Thyroid gland (tissue), 4 donors: Measurements from ENCODE around the gene GPC6. TPM values are rescaled to one million over a fixed set of nuclear protein-coding genes. Genes with fewer than 3 reads are reported as not detected.

Experiments used
- DNase-seq, 2 donors: peaks; one replicate each; pipeline ENCODE4 v3.0.0-alpha.2; 2019
- H3K27ac ChIP-seq, 3 donors: fragments of 200-600 bp; sonication (generic); 1 replicate in 2 of 3; 2 replicates in 1 of 3; pipeline ENCODE4 v1.5.1; 2016 to 2019; ENCODE audit warnings: mild to moderate bottlenecking in 1 of 3, moderate library complexity in 1 of 3
- H3K27me3 ChIP-seq: fragments of 200-600 bp; sonication (generic); one replicate; pipeline ENCODE4 v1.5.1; 2019
- H3K36me3 ChIP-seq, 2 donors: fragments of 200-600 bp; sonication (generic); one replicate each; pipeline ENCODE4 v1.5.1; 2016 to 2019
- H3K4me1 ChIP-seq, 2 donors: fragments of 200-600 bp; sonication (generic); one replicate each; pipeline ENCODE4 v1.5.1; 2017 to 2019
- H3K4me3 ChIP-seq, 3 donors: fragments of 200-600 bp; sonication (generic); replicated peaks in 1 of 3; 1 replicate in 2 of 3; 2 replicates in 1 of 3; pipeline ENCODE4 v1.5.1; 2016; ENCODE audit warnings: mild to moderate bottlenecking in 1 of 3
- H3K9me3 ChIP-seq: fragments of 200-600 bp; sonication (generic); one replicate; pipeline ENCODE4 v1.5.1; 2017
- CTCF ChIP-seq, 6 experiments: fragments of 200-600 bp in 3 of 6; fragments of 450-650 bp in 3 of 6; sonication (generic) in 3 of 6; IDR thresholded peaks; one replicate each; pipeline ENCODE4 v1.5.1; 2016 to 2019; ENCODE audit warnings: antibody characterized with exemption in 6 of 6, mild to moderate bottlenecking in 2 of 6, inconsistent platforms in 1 of 6, moderate library complexity in 1 of 6
- POLR2A ChIP-seq, 2 donors: fragments of 450-650 bp; IDR thresholded peaks; one replicate each; pipeline ENCODE4 v1.6.1; 2017; ENCODE audit warnings: antibody characterized with exemption in 2 of 2, mild to moderate bottlenecking in 2 of 2, moderate library complexity in 1 of 2
- whole genome bisulfite sequencing, 2 donors: methylation state at CpG; one replicate each; pipeline ENCODE4 v1.1.5; 2017; 5-methylcytosine and 5-hydroxymethylcytosine counted together
- intact Hi-C: fragments of 100-400 bp; cut with DNase I; formaldehyde crosslinking; loops from one replicate; pipeline ENCODE4 v1.15.1; 2023
- total RNA-seq, 4 donors: library from RNA; depleted of rRNA; stranded (reverse); fragments of >200 nt; gene quantifications; one replicate each; pipeline ENCODE4 v1.2.3, GENCODE V29; 2016

The GPC6 gene
- total RNA-seq, 4 donors from 2014 or later, result 2.8 to 13.4 (median 7.5) TPM

- H3K27ac ChIP-seq, result no peak overlapping the region
- H3K4me1 ChIP-seq, result no peaks in the 10 kb centered on the region
- TF ChIP-seq CTCF (IDR thresholded peaks at IDR 0.05) (no peak), POLR2A (IDR thresholded peaks at IDR 0.05) (no peak)
- no peaks in the 10 kb centered on the region for H3K27me3 ChIP-seq
- H3K36me3 ChIP-seq, result no peaks in the 10 kb centered on the region
- no peak overlapping the region for H3K4me3 ChIP-seq
- H3K9me3 ChIP-seq, result no peaks in the 10 kb centered on the region
- no peak for DNase-seq
- intact Hi-C loops, result no loop called here
Measured at GRCh38 chr13:93552596-93552995, 326.0 kb downstream of the GPC6 start.

- no peak overlapping the region for H3K4me3 ChIP-seq
- intact Hi-C loops, result no loop called here
- TF ChIP-seq CTCF (IDR thresholded peaks at IDR 0.05), result no peak
- TF ChIP-seq POLR2A (IDR thresholded peaks at IDR 0.05), result no peak
- H3K27ac ChIP-seq, result no peak overlapping the region
- DNase-seq, result no peak
- no peaks in the 10 kb centered on the region for H3K27me3 ChIP-seq
- H3K36me3 ChIP-seq, result no peaks in the 10 kb centered on the region
- no peaks in the 10 kb centered on the region for H3K4me1 ChIP-seq
- WGBS, 2 donors, result 78 to 80% methylated on average over 3 of the region's 3 CpGs
- no peaks in the 10 kb centered on the region for H3K9me3 ChIP-seq
Measured at GRCh38 chr13:93554514-93554913, 327.9 kb downstream of the GPC6 start.

GRCh38 chr13:93558637-93559036 lies 332.0 kb downstream of the GPC6 start:
- no peak for TF ChIP-seq CTCF (IDR thresholded peaks at IDR 0.05)
- no peak for TF ChIP-seq POLR2A (IDR thresholded peaks at IDR 0.05)
- intact Hi-C loops, result no loop called here

DNA sequence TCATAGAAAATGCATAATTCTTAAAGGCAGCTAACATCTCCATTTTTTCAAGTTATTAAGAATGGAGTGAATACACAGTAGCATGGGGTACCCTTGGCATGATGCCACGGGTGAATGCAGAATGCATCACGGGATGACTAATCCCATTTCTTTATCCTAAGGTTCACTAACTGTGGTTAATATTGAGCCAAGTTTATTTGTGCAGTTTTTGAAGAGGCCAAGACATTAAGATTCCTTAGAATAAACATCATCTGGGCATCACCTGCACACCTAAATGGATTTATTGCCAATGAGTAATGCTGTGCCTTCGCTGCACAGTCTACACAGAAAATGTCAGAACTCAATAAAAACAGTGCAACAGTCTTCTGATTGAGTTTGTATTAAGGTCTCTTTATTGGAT lies 333.1 kb downstream of the GPC6 start:
- DNase-seq, result peak in 1 of 2 donors; percentile 2
- Histone ChIP-seq H3K27ac (no peak overlapping the region), H3K4me1 (no peaks in the 10 kb centered on the region), H3K9me3 (no peaks in the 10 kb centered on the region), H3K27me3 (no peaks in the 10 kb centered on the region), H3K36me3 (no peaks in the 10 kb centered on the region), H3K4me3 (no peak overlapping the region)
- 74 to 80% methylated on average over 3 of the region's 3 CpGs for WGBS, 2 donors
- TF ChIP-seq POLR2A (IDR thresholded peaks at IDR 0.05) (no peak), CTCF (IDR thresholded peaks at IDR 0.05) (no peak)
- intact Hi-C loops, result no loop called here

More at GRCh38 chr13:93558637-93559036, 332.0 kb downstream of the GPC6 start:
- Histone ChIP-seq H3K4me3 (no peak overlapping the region), H3K27ac (no peak overlapping the region), H3K27me3 (no peaks in the 10 kb centered on the region), H3K36me3 (no peaks in the 10 kb centered on the region), H3K9me3 (no peaks in the 10 kb centered on the region), H3K4me1 (no peaks in the 10 kb centered on the region)
- DNase-seq, result no peak
- 38 to 40% methylated on average over 3 of the region's 3 CpGs for WGBS, 2 donors

- Histone ChIP-seq H3K9me3 (no peaks in the 10 kb centered on the region), H3K27me3 (no peaks in the 10 kb centered on the region), H3K27ac (no peak overlapping the region), H3K36me3 (no peaks in the 10 kb centered on the region), H3K4me3 (no peak overlapping the region), H3K4me1 (no peaks in the 10 kb centered on the region)
- TF ChIP-seq POLR2A (IDR thresholded peaks at IDR 0.05) (no peak), CTCF (IDR thresholded peaks at IDR 0.05) (no peak)
- intact Hi-C loops, result no loop called here
- WGBS, 2 donors, result 80 to 86% methylated on average over 4 of the region's 4 CpGs
- DNase-seq, result no peak
Measured at GRCh38 chr13:93561576-93562225, 335.1 kb downstream of the GPC6 start.
